K562 (cell line): ENCODE measurements around the gene TP53BP2. TPM values are rescaled to one million over a fixed set of nuclear protein-coding genes. Genes with fewer than 3 reads are reported as not detected.

Experiments
- ATF1 ChIP-seq, 2 experiments: fragments of 450-650 bp in 1 of 2; IDR thresholded peaks; 2 replicates each; pipeline ENCODE4 v1.6.1; 2016; ENCODE audit warnings: missing compliant biosample characterization in 1 of 2, missing genetic modification characterization in 1 of 2
- CREB1 ChIP-seq, 2 experiments: sonication (generic) in 1 of 2; formaldehyde crosslinking in 1 of 2; IDR thresholded peaks; 2 replicates each; pipeline versions ENCODE4 v1.6.1 to v1.8.0; 2012 to 2022; ENCODE audit warnings: inconsistent platforms in 1 of 2, mild to moderate bottlenecking in 1 of 2, missing genetic modification reagents in 1 of 2, moderate library complexity in 1 of 2
- CXXC5 ChIP-seq: fragments of 250-450 bp; sonication (Bioruptor Pico); IDR thresholded peaks from 2 replicates; pipeline ENCODE4 v1.8.0; 2022; ENCODE audit warnings: inconsistent platforms, mild to moderate bottlenecking, moderate library complexity
- DMBX1 ChIP-seq: fragments of 250-450 bp; sonication (Bioruptor Pico); IDR thresholded peaks from 2 replicates; pipeline ENCODE4 v1.8.0; 2022; ENCODE audit warnings: inconsistent platforms, mild to moderate bottlenecking, moderate library complexity, borderline replicate concordance
- DPF2 ChIP-seq: fragments of 450-650 bp; IDR thresholded peaks from 2 replicates; pipeline ENCODE4 v1.6.1; 2016
- MXI1 ChIP-seq: IDR thresholded peaks from 2 replicates; pipeline ENCODE4 v1.6.1; 2011; ENCODE audit warnings: low read depth, mild to moderate bottlenecking, improper control_type of control experiment, low read length
- MYC ChIP-seq, 2 experiments: fragments of 250-450 bp in 1 of 2; sonication (Bioruptor Pico) in 1 of 2; IDR thresholded peaks; 2 replicates each; pipeline versions ENCODE4 v1.5.1 to v1.6.1; 2012 to 2021; ENCODE audit warnings: low read depth in 2 of 2, borderline replicate concordance in 1 of 2, improper control_type of control experiment in 1 of 2, low read length in 1 of 2, mild to moderate bottlenecking in 1 of 2, moderate library complexity in 1 of 2
- NCOR1 ChIP-seq: fragments of 450-650 bp; IDR thresholded peaks from 2 replicates; pipeline ENCODE4 v1.6.1; 2016; ENCODE audit warnings: mild to moderate bottlenecking, moderate library complexity
- OTX1 ChIP-seq: fragments of 450-650 bp; formaldehyde crosslinking; IDR thresholded peaks from 2 replicates; pipeline ENCODE4 v1.4.0; 2022; ENCODE audit warnings: mild to moderate bottlenecking
- SMAD4 ChIP-seq: fragments of 250-450 bp; sonication (Bioruptor Pico); conservative IDR thresholded peaks from 2 replicates; pipeline ENCODE4 v1.8.0; 2021; ENCODE audit warnings: inconsistent platforms, mild to moderate bottlenecking, moderate library complexity
- TCF3 ChIP-seq: sonication (generic); formaldehyde crosslinking; IDR thresholded peaks from 2 replicates; pipeline ENCODE4 v1.4.0; 2020; ENCODE audit warnings: mild to moderate bottlenecking, missing genetic modification reagents
- XRCC3 ChIP-seq: fragments of 450-650 bp; IDR thresholded peaks from 2 replicates; pipeline ENCODE4 v1.6.1; 2017; ENCODE audit warnings: mild to moderate bottlenecking, moderate library complexity
- ZNF239 ChIP-seq: fragments of 250-450 bp; sonication (Bioruptor Pico); IDR thresholded peaks from 2 replicates; pipeline ENCODE4 v1.4.0; 2020; ENCODE audit warnings: mild to moderate bottlenecking
- ZNF76 ChIP-seq: fragments of 250-450 bp; sonication (Bioruptor Pico); IDR thresholded peaks from 2 replicates; pipeline ENCODE4 v1.4.0; 2020; ENCODE audit warnings: mild to moderate bottlenecking, moderate library complexity, borderline replicate concordance
- ZNF766 ChIP-seq: fragments of 200-800 bp; sonication (Bioruptor generic); conservative IDR thresholded peaks from 2 replicates; pipeline ENCODE4 v1.6.1; 2016; ENCODE audit warnings: missing genetic modification characterization, missing compliant biosample characterization
- polyA plus RNA-seq, 8 experiments: library from polyadenylated mRNA; depleted of rRNA in 4 of 8; stranded (reverse) in 5 of 8; unstranded in 3 of 8; fragments of >200 nt; fragmentation: Nextera tagmentation in 2 of 8; fragmentation: Illumina TruSeq in 1 of 8; extraction: Ambion mirVana in 2 of 8; extraction: Trizol in 1 of 8; gene quantifications; 2 replicates each; pipeline versions ENCODE4 v1.2.1 to v1.2.3, GENCODE V29; 2011 to 2014; ENCODE audit warnings: inconsistent platforms in 1 of 8, missing spikeins in 1 of 8
- total RNA-seq, 7 experiments: library from RNA; depleted of rRNA in 6 of 7; stranded (reverse); fragments of >200 nt in 6 of 7; fragmentation: Illumina TruSeq in 2 of 7; extraction: Trizol in 2 of 7; gene quantifications; 2 replicates each; pipeline versions ENCODE4 v1.2.1 to v1.2.3, GENCODE V29; 2011 to 2021; ENCODE audit warnings: low replicate concordance in 1 of 7
- TF ChIP-seq, protein P1 (sequence below): fragments of 250-450 bp; sonication (Bioruptor Pico); IDR thresholded peaks from 2 replicates; pipeline ENCODE4 v1.9.0; 2021; ENCODE audit warnings: mild to moderate bottlenecking
- TF ChIP-seq, protein P2 (sequence below): sonication (generic); formaldehyde crosslinking; IDR thresholded peaks from 2 replicates; pipeline ENCODE4 v1.8.0; 2022; ENCODE audit warnings: missing genetic modification reagents, mild to moderate bottlenecking, moderate library complexity, borderline replicate concordance
- TF ChIP-seq, protein P3 (sequence below): fragments of 450-650 bp; IDR thresholded peaks from 2 replicates; pipeline ENCODE4 v1.6.1; 2016; ENCODE audit warnings: antibody characterized with exemption
- TF ChIP-seq, protein P4 (sequence below): fragments of 450-650 bp; IDR thresholded peaks from 2 replicates; pipeline ENCODE4 v1.6.1; 2017; ENCODE audit warnings: antibody characterized with exemption, mild to moderate bottlenecking

The TP53BP2 gene
- total and polyA plus RNA-seq, 9 of the 15 experiments (the other 6 are each of a cell fraction or from before 2014, with no cell fraction given): 17.0 to 69.6 (median 40.1) TPM

DNA sequence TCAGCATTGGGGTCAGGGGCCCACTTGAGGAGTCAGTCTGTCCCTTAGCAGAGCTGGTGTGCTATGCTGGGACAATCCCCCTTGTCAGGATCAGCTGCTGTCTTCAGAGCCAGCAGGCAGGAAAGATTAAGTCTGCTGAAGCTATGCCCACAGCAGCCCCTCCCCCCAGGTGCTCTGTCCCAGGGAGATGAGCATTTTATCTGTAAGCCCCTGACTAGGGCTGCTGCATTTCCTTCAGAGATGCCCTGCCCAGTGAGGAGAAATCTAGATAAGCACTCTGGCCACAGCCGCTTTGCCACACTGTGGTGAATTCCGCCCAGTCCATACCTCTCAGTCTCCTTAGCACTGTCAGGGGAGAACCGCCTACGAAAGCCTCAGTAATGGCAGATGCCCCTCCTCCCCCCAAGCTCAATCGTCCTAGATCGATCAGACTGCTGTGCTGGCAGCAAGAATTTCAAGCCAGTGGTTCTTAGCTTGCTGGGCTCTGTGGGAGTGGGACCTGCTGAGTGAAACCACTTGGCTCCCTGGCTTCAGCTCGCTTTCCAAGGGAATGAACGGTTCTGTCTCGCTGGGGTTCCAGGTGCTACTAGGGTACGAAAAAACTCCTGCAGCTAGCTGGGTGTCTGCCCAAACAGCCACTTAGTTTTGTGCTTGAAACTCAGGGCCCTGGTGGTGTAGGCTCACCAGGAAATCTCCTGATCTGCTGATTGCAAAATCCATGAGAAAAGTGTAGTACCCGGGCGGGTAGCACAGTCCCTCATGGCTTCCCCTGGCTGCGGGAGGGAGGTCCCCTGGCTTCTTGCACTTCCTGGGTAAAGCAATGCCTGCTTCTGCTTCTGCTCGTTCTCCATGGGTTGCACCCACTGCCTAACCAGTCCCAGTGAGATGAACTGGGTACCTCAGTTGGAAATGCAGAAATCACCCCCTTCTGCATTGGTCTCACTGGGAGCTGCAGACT is 25.1 kb upstream of the TP53BP2 start (continued):
- TF ChIP-seq, protein P1, sequence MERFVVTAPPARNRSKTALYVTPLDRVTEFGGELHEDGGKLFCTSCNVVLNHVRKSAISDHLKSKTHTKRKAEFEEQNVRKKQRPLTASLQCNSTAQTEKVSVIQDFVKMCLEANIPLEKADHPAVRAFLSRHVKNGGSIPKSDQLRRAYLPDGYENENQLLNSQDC (CRISPR knock-in tag): no peak
- TF ChIP-seq ZNF76 (CRISPR knock-in tag): no peak
- TF ChIP-seq OTX1: no peak
- TF ChIP-seq, protein P2, sequence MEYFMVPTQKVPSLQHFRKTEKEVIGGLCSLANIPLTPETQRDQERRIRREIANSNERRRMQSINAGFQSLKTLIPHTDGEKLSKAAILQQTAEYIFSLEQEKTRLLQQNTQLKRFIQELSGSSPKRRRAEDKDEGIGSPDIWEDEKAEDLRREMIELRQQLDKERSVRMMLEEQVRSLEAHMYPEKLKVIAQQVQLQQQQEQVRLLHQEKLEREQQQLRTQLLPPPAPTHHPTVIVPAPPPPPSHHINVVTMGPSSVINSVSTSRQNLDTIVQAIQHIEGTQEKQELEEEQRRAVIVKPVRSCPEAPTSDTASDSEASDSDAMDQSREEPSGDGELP: peak; percentile 87; the same call in 1 of the 2 replicates
- TF ChIP-seq, protein P3, sequence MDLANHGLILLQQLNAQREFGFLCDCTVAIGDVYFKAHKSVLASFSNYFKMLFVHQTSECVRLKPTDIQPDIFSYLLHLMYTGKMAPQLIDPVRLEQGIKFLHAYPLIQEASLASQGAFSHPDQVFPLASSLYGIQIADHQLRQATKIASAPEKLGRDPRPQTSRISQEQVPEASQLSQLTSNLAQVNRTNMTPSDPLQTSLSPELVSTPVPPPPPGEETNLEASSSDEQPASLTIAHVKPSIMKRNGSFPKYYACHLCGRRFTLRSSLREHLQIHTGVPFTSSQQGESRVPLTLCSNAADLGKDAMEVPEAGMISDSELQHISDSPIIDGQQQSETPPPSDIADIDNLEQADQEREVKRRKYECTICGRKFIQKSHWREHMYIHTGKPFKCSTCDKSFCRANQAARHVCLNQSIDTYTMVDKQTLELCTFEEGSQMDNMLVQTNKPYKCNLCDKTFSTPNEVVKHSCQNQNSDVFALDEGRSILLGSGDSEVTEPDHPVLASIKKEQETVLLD: peak; percentile 10; the same call in 1 of the 2 replicates
- peak; percentile 90 for TF ChIP-seq DMBX1 (CRISPR knock-in tag)
- peak; percentile 67 for TF ChIP-seq DPF2
- peak; percentile 95 for TF ChIP-seq NCOR1
- TF ChIP-seq CXXC5 (CRISPR knock-in tag): peak; percentile 35; the same call in 1 of the 2 replicates
- peak; percentile 94 for TF ChIP-seq ZNF239 (CRISPR knock-in tag)
- no peak for TF ChIP-seq ATF1 (CRISPR knock-in tag; IDR thresholded peaks at IDR 0.05)
- 0 out of 2 replicates have a peak, but pooled peaks have one; percentile 16 for TF ChIP-seq ATF1 (tag; IDR thresholded peaks at IDR 0.05)
- peak; percentile 42; the same call in 1 of the 2 replicates for TF ChIP-seq ZNF766
- TF ChIP-seq, protein P4, sequence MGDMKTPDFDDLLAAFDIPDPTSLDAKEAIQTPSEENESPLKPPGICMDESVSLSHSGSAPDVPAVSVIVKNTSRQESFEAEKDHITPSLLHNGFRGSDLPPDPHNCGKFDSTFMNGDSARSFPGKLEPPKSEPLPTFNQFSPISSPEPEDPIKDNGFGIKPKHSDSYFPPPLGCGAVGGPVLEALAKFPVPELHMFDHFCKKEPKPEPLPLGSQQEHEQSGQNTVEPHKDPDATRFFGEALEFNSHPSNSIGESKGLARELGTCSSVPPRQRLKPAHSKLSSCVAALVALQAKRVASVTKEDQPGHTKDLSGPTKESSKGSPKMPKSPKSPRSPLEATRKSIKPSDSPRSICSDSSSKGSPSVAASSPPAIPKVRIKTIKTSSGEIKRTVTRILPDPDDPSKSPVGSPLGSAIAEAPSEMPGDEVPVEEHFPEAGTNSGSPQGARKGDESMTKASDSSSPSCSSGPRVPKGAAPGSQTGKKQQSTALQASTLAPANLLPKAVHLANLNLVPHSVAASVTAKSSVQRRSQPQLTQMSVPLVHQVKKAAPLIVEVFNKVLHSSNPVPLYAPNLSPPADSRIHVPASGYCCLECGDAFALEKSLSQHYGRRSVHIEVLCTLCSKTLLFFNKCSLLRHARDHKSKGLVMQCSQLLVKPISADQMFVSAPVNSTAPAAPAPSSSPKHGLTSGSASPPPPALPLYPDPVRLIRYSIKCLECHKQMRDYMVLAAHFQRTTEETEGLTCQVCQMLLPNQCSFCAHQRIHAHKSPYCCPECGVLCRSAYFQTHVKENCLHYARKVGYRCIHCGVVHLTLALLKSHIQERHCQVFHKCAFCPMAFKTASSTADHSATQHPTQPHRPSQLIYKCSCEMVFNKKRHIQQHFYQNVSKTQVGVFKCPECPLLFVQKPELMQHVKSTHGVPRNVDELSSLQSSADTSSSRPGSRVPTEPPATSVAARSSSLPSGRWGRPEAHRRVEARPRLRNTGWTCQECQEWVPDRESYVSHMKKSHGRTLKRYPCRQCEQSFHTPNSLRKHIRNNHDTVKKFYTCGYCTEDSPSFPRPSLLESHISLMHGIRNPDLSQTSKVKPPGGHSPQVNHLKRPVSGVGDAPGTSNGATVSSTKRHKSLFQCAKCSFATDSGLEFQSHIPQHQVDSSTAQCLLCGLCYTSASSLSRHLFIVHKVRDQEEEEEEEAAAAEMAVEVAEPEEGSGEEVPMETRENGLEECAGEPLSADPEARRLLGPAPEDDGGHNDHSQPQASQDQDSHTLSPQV: peak; percentile 61; the same call in 1 of the 2 replicates
- TF ChIP-seq MXI1: no peak
- no peak for TF ChIP-seq MYC (IDR thresholded peaks at IDR 0.05; ENCODE audit: low read depth, low read length)
- TF ChIP-seq MYC (CRISPR knock-in tag; IDR thresholded peaks at IDR 0.05; ENCODE audit: borderline replicate concordance, low read depth): no peak
- peak; percentile 53; the same call in 1 of the 2 replicates for TF ChIP-seq CREB1 (IDR thresholded peaks at IDR 0.05)
- TF ChIP-seq CREB1 (CRISPR knock-in tag; IDR thresholded peaks at IDR 0.05): no peak
- peak; percentile 89 for TF ChIP-seq SMAD4
- TF ChIP-seq TCF3 (CRISPR knock-in tag): peak; percentile 90
- no peak for TF ChIP-seq XRCC3
